ENCODE data around the gene RYR2. TPM values are rescaled to one million over a fixed set of nuclear protein-coding genes. Genes with fewer than 3 reads are reported as not detected.

The RYR2 gene
- total RNA-seq, 1 experiment from 2014 or later = 4.0 TPM

DNA sequence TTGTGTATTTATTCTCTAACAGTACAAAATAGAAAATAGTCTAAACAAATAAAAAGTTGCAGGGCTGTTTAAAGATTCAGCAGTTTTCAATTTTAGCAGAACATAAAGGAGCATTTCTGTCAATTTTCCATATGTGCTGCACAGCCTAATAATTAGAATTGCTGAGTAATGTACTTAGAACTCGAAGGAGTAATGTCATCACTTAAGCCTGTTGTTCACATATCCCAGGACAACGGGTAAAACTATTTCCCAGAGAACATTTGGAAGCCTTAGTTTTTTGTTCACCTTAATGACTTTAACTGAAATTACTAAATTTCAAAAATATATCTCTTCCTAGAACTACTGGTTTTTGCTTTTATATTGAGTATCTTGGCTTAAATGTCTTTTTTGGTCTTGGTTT lies 767.1 kb downstream of the RYR2 start:
- CTCF ChIA-PET = interaction anchor here (0.6 to 15.7 kb wide), 13 partner anchors 10 to 1186 kb away, joined by 3 to 466 read pairs (median 5); no protein-coding TSS in a partner anchor
- intact Hi-C loops (cut with micrococcal nuclease) = no loop called here

DNA sequence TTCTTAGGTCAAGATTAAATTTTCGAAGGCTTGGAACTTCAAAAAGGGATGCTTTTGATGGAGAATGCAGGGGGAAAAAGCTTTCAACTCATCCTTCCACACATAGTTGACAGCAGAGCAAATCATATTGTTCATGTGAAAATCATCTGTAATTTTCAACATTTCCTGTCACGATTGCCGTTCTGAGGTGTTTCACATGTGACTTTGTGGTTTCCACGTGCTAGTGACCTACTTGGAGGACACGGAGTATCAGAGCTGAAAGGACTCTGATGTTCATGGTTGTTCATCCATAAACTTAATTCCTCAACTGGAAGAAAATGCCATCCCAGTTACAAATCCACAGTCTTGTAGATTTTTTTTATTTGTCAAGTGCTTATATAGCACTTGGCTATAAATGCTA lies 769.6 kb downstream of the RYR2 start:
- no peak for DNase-seq (ENCODE audit: unreplicated experiment)
- no peak overlapping the region for H3K4me3 Mint-ChIP-seq (ENCODE audit: unreplicated experiment)
- ChIA-PET POLR2A (interaction anchor here (0.9 to 1.5 kb wide), 3 partner anchors 12 to 1888 kb away, joined by 3 to 4 read pairs (median 3); no protein-coding TSS in a partner anchor), CTCF (interaction anchor here (0.6 to 1.9 kb wide), 13 partner anchors 9 to 1151 kb away, joined by 3 to 10 read pairs (median 4); no protein-coding TSS in a partner anchor)
- intact Hi-C loops (cut with micrococcal nuclease) = no loop called here
- TF ChIP-seq, protein P1, sequence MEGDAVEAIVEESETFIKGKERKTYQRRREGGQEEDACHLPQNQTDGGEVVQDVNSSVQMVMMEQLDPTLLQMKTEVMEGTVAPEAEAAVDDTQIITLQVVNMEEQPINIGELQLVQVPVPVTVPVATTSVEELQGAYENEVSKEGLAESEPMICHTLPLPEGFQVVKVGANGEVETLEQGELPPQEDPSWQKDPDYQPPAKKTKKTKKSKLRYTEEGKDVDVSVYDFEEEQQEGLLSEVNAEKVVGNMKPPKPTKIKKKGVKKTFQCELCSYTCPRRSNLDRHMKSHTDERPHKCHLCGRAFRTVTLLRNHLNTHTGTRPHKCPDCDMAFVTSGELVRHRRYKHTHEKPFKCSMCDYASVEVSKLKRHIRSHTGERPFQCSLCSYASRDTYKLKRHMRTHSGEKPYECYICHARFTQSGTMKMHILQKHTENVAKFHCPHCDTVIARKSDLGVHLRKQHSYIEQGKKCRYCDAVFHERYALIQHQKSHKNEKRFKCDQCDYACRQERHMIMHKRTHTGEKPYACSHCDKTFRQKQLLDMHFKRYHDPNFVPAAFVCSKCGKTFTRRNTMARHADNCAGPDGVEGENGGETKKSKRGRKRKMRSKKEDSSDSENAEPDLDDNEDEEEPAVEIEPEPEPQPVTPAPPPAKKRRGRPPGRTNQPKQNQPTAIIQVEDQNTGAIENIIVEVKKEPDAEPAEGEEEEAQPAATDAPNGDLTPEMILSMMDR (IDR thresholded peaks at IDR 0.05; ENCODE audit: unreplicated experiment) = no peak
- no peak overlapping the region for H3K27ac Mint-ChIP-seq (ENCODE audit: low read depth, unreplicated experiment)
- H3K4me1 Mint-ChIP-seq (ENCODE audit: insufficient read depth, unreplicated experiment) = no peaks in the 10 kb centered on the region
- no peaks in the 10 kb centered on the region for H3K36me3 Mint-ChIP-seq (ENCODE audit: insufficient read depth, unreplicated experiment)
- H3K27me3 Mint-ChIP-seq (ENCODE audit: insufficient read depth, unreplicated experiment) = no peaks in the 10 kb centered on the region
- no peaks in the 10 kb centered on the region for H3K9me3 Mint-ChIP-seq (ENCODE audit: unreplicated experiment)
- no TSS peak for BruUV-seq (replicated peaks)

More for the DNA sequence above, 767.1 kb downstream of the RYR2 start:
- POLR2A ChIA-PET = interaction anchor here (0.6 to 0.9 kb wide), 3 partner anchors 66 to 1990 kb away, joined by 3 read pairs; no protein-coding TSS in a partner anchor
- Mint-ChIP-seq H3K36me3 (ENCODE audit: insufficient read depth, unreplicated experiment) (no peaks in the 10 kb centered on the region), H3K4me3 (ENCODE audit: unreplicated experiment) (no peak overlapping the region), H3K9me3 (ENCODE audit: unreplicated experiment) (no peaks in the 10 kb centered on the region), H3K4me1 (ENCODE audit: insufficient read depth, unreplicated experiment) (no peaks in the 10 kb centered on the region), H3K27me3 (ENCODE audit: insufficient read depth, unreplicated experiment) (no peaks in the 10 kb centered on the region), H3K27ac (ENCODE audit: low read depth, unreplicated experiment) (no peak overlapping the region)
- no TSS peak for BruUV-seq (replicated peaks)
- no peak for DNase-seq (ENCODE audit: unreplicated experiment)
- TF ChIP-seq, protein P1 (IDR thresholded peaks at IDR 0.05; ENCODE audit: unreplicated experiment) = no peak

DNA sequence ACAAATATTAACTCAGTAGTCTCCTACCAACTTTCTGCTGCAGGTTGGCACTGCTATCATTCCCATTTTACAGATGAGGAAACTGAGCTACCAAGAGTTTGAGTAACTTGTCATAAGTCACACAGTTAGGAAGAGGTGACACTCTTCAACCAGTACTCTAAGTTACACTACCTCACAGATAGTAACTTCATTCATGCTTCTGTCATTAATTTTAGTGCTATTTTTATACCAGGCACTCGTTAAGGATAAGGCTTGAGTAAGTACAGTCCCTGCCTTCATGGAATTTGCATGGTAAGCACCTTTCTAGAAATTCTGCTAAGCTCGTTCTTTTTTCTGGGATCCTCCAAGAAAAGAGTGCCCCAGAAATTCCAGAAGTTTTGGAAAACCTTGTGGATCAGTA lies 770.1 kb downstream of the RYR2 start:
- Mint-ChIP-seq H3K27me3 (ENCODE audit: insufficient read depth, unreplicated experiment) (no peaks in the 10 kb centered on the region), H3K4me1 (ENCODE audit: insufficient read depth, unreplicated experiment) (no peaks in the 10 kb centered on the region), H3K27ac (ENCODE audit: low read depth, unreplicated experiment) (no peak overlapping the region), H3K4me3 (ENCODE audit: unreplicated experiment) (no peak overlapping the region), H3K9me3 (ENCODE audit: unreplicated experiment) (no peaks in the 10 kb centered on the region), H3K36me3 (ENCODE audit: insufficient read depth, unreplicated experiment) (no peaks in the 10 kb centered on the region)
- intact Hi-C loops (cut with micrococcal nuclease) = no loop called here
- POLR2A ChIA-PET = interaction anchor here (0.9 to 1.5 kb wide), 3 partner anchors 12 to 1888 kb away, joined by 3 to 4 read pairs (median 3); no protein-coding TSS in a partner anchor
- CTCF ChIA-PET = interaction anchor here (0.6 to 1.9 kb wide), 10 partner anchors 12 to 1150 kb away, joined by 3 to 10 read pairs (median 4); no protein-coding TSS in a partner anchor
- BruUV-seq (replicated peaks) = no TSS peak
- TF ChIP-seq, protein P1 (IDR thresholded peaks at IDR 0.05; ENCODE audit: unreplicated experiment) = no peak
- DNase-seq (ENCODE audit: unreplicated experiment) = no peak

DNA sequence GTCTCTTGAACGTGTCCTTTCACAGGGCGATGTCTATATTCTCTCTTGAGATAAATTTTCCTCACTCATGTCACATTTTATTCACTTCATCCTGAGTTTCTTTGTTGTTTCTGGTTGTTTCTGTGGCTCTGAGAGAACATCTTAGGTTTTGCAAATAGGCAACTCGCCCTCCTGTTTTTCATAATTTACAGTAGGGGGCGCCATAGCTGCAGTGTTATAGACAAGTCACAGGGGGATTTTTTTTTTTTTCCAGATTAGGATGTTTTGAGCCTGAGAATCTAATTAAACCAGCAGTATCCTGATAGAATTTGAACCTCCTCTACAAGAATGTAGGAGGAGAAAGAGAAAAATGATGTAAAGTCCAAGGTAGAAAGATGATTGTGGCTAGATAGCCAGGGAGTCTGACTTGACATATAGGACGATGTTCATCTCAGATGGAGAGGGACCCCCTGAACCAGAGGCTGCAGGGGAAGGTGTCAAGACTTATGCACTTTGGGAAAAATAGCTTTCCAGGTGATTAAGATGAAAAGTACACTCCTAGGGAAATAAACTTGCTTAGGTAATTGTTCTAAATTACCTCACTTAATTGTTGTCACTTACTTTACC lies 772.4 kb downstream of the RYR2 start:
- peak; percentile 53 for DNase-seq (ENCODE audit: unreplicated experiment)
- intact Hi-C loops (cut with micrococcal nuclease) = no loop called here
- H3K36me3 Mint-ChIP-seq (ENCODE audit: insufficient read depth, unreplicated experiment) = no peaks in the 10 kb centered on the region
- no peak overlapping the region for H3K4me3 Mint-ChIP-seq (ENCODE audit: unreplicated experiment)
- CTCF ChIA-PET = interaction anchor here (0.6 to 9.3 kb wide), 15 partner anchors 8 to 1982 kb away, joined by 3 to 110 read pairs (median 4); no protein-coding TSS in a partner anchor
- TF ChIP-seq, protein P1 (IDR thresholded peaks at IDR 0.05; ENCODE audit: unreplicated experiment) = peak; percentile 72
- no TSS peak for BruUV-seq (replicated peaks)
- POLR2A ChIA-PET = no interaction called here
- no peaks in the 10 kb centered on the region for H3K4me1 Mint-ChIP-seq (ENCODE audit: insufficient read depth, unreplicated experiment)
- no peak overlapping the region for H3K27ac Mint-ChIP-seq (ENCODE audit: low read depth, unreplicated experiment)
- H3K27me3 Mint-ChIP-seq (ENCODE audit: insufficient read depth, unreplicated experiment) = no peaks in the 10 kb centered on the region
- H3K9me3 Mint-ChIP-seq (ENCODE audit: unreplicated experiment) = no peaks in the 10 kb centered on the region

Measured in MCF 10A (cell line).